HG03280 (cell line): ENCODE measurements around the gene PDIA5.

Experiments
- ATAC-seq: cut with Tn5 transposase; IDR thresholded peaks from one replicate; pipeline ENCODE4 v1.9.1; 2021; ENCODE audit warnings: mild to moderate bottlenecking, moderate library complexity; ENCODE audit not compliant: unreplicated experiment

PDIA5 gene

GRCh38 chr3:123070510-123070909 is 3.7 kb downstream of the PDIA5 start:
- ATAC-seq = no peak

GRCh38 chr3:123071146-123071545 is 4.3 kb downstream of the PDIA5 start:
- ATAC-seq = no peak

GRCh38 chr3:123071581-123071980 is 4.8 kb downstream of the PDIA5 start:
- no peak for ATAC-seq

- no peak for ATAC-seq
Measured at GRCh38 chr3:123072152-123072551, 5.3 kb downstream of the PDIA5 start.

- no peak for ATAC-seq
Measured at GRCh38 chr3:123072564-123072963, 5.7 kb downstream of the PDIA5 start.

GRCh38 chr3:123075359-123075758 is 8.5 kb downstream of the PDIA5 start:
- no peak for ATAC-seq

- no peak for ATAC-seq
Measured at GRCh38 chr3:123076112-123076495, 9.3 kb downstream of the PDIA5 start.

- no peak for ATAC-seq
Measured at GRCh38 chr3:123076496-123077418, 9.9 kb downstream of the PDIA5 start.

- no peak for ATAC-seq
Measured at GRCh38 chr3:123078101-123078500, 11.3 kb downstream of the PDIA5 start.

GRCh38 chr3:123080864-123081562 is 14.2 kb downstream of the PDIA5 start:
- ATAC-seq = no peak

- ATAC-seq = no peak
Measured at GRCh38 chr3:123081718-123082369, 15.0 kb downstream of the PDIA5 start.

GRCh38 chr3:123082370-123083065 is 15.7 kb downstream of the PDIA5 start:
- ATAC-seq = no peak

GRCh38 chr3:123083383-123084124 is 16.7 kb downstream of the PDIA5 start:
- ATAC-seq = no peak

- ATAC-seq = no peak
Measured at GRCh38 chr3:123084192-123084591, 17.4 kb downstream of the PDIA5 start.

GRCh38 chr3:123084738-123085237 is 18.0 kb downstream of the PDIA5 start:
- ATAC-seq = no peak

GRCh38 chr3:123085293-123085931 is 18.6 kb downstream of the PDIA5 start:
- no peak for ATAC-seq

- ATAC-seq = no peak
Measured at GRCh38 chr3:123085932-123086627, 19.3 kb downstream of the PDIA5 start.

GRCh38 chr3:123088387-123088786 is 21.6 kb downstream of the PDIA5 start:
- no peak for ATAC-seq
